GM12891 (cell line): Measurements from ENCODE around the gene SERP2.

ENCODE experiments used
- POLR2A ChIP-seq: IDR thresholded peaks from 2 replicates; pipeline ENCODE4 v1.6.1; 2011; ENCODE audit warnings: low read depth, low read length, control low read depth
- POLR2AphosphoS5 ChIP-seq: IDR thresholded peaks from 2 replicates; pipeline ENCODE4 v1.6.1; 2011; ENCODE audit warnings: low read depth, low read length, control low read depth
- SPI1 ChIP-seq: IDR thresholded peaks from 2 replicates; pipeline ENCODE4 v1.6.1; 2011; ENCODE audit warnings: low read depth, low read length, control low read depth
- TAF1 ChIP-seq: IDR thresholded peaks from 2 replicates; pipeline ENCODE4 v1.6.1; 2011; ENCODE audit warnings: low read depth, low read length, control low read depth

DNA sequence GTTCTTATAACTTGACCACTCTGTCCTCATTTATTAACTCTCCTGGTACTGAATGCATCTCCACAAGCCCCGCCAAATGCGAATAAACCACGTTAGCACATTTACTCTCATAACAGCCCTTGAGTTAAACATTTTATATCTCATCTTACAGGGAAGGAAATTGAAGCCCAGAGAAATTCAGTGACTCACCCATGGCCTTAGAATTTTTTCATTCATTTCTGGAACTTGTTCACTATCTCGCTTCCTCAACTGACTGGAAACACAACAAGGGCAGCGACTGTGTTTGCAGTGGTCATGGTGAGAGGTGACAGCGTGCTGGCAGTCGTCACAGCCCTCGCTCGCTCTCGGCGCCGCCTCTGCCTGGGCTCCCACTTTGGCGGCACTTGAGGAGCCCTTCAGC lies 39.5 kb downstream of the SERP2 start:
- TF ChIP-seq POLR2AphosphoS5 (no peak), SPI1 (no peak), TAF1 (no peak), POLR2A (no peak)
